Endothelial cell of umbilical vein (primary cell): ENCODE data around the gene IL20. TPM values are rescaled to one million over a fixed set of nuclear protein-coding genes. Genes with fewer than 3 reads are reported as not detected.

Source experiments
- BruUV-seq: library from RNA; stranded (reverse); fragments of 400-500 nt; replicated peaks from 2 replicates; lab custom pipeline; 2021; lab: Mats Ljungman, UMichigan
- CTCF ChIA-PET: fragments of 300-600, 350-600 bp; sonication (Branson Sonifier 250); formaldehyde crosslinking; loops from one replicate; lab custom pipeline; 2021; ENCODE audit warnings: antibody characterized with exemption, inconsistent platforms; lab: Charles Lee
- POLR2A ChIA-PET: fragments of 300-600, 350-600 bp; sonication (Branson Sonifier 250); formaldehyde crosslinking; loops from one replicate; lab custom pipeline; 2021; ENCODE audit warnings: antibody characterized with exemption, inconsistent platforms; lab: Charles Lee
- DNase-seq: peaks from one replicate; pipeline ENCODE4 v3.0.0-alpha.2; 2011; ENCODE audit warnings: low read depth, low spot score
- FAIRE-seq: peaks from 2 replicates; lab custom pipeline; 2011; peaks lifted over from hg19 to GRCh38; lab: Jason Lieb, UNC
- H2AFZ ChIP-seq: 2 replicates; pipeline ENCODE4 v1.6.0; 2012; ENCODE audit warnings: low read depth, low read length, control low read depth, inconsistent platforms
- H3K27ac ChIP-seq: 2 replicates; pipeline ENCODE4 v1.5.1; 2011; ENCODE audit warnings: low read depth, mild to moderate bottlenecking, control low read depth, low read length, moderate library complexity; ENCODE audit not compliant: insufficient read depth
- H3K27me3 ChIP-seq, 2 experiments: 2 replicates each; pipeline versions ENCODE4 v1.6.0 to v1.6.1; 2011; ENCODE audit warnings: low read length in 2 of 2, mixed read lengths in 1 of 2; ENCODE audit not compliant: control insufficient read depth in 2 of 2, insufficient read depth in 2 of 2
- H3K36me3 ChIP-seq, 2 experiments: 2 replicates in 1 of 2; 3 replicates in 1 of 2; pipeline ENCODE4 v1.5.1; 2011; ENCODE audit warnings: low read length in 2 of 2, mild to moderate bottlenecking in 1 of 2, moderate library complexity in 1 of 2; ENCODE audit not compliant: control insufficient read depth in 2 of 2, insufficient read depth in 2 of 2; ENCODE audit errors: extremely low read depth in 1 of 2
- H3K4me1 ChIP-seq: 3 replicates; pipeline ENCODE4 v1.5.1; 2011; ENCODE audit warnings: mild to moderate bottlenecking, low read length; ENCODE audit not compliant: control insufficient read depth, insufficient read depth; ENCODE audit errors: extremely low read depth
- H3K4me2 ChIP-seq: 2 replicates; pipeline ENCODE4 v1.6.1; 2011; ENCODE audit warnings: low read length, control low read depth, mixed read lengths; ENCODE audit not compliant: insufficient read depth
- H3K4me3 ChIP-seq, 3 experiments: fragments of 200-600 bp in 1 of 3; sonication (generic), shearing (Covaris generic) in 1 of 3; replicated peaks in 1 of 3; 2 replicates each; pipeline ENCODE4 v1.5.1; 2011 to 2016; ENCODE audit warnings: control low read depth in 3 of 3, low read length in 3 of 3, mild to moderate bottlenecking in 2 of 3, inconsistent platforms in 1 of 3, low read depth in 1 of 3, moderate library complexity in 1 of 3; ENCODE audit not compliant: insufficient read depth in 1 of 3
- H3K79me2 ChIP-seq: 2 replicates; pipeline ENCODE4 v1.6.0; 2012; ENCODE audit warnings: low read length, inconsistent platforms; ENCODE audit not compliant: control insufficient read depth, insufficient read depth
- H3K9ac ChIP-seq: replicated peaks from 2 replicates; pipeline ENCODE3; 2011; ENCODE audit warnings: low read length, control low read depth; ENCODE audit not compliant: insufficient read depth; ENCODE audit errors: extremely low read depth
- H3K9me1 ChIP-seq: replicated peaks from 3 replicates; pipeline ENCODE4 v1.6.0; 2011; ENCODE audit warnings: mild to moderate bottlenecking, low read length; ENCODE audit not compliant: control insufficient read depth, insufficient read depth; ENCODE audit errors: extremely low read depth
- H3K9me3 ChIP-seq: replicated peaks from 2 replicates; pipeline ENCODE4 v1.5.1; 2012; ENCODE audit warnings: low read length, inconsistent platforms; ENCODE audit not compliant: control insufficient read depth, insufficient read depth
- H4K20me1 ChIP-seq: replicated peaks from 2 replicates; pipeline ENCODE3; 2011; ENCODE audit warnings: mild to moderate bottlenecking, low read length; ENCODE audit not compliant: control insufficient read depth, insufficient read depth; ENCODE audit errors: extremely low read depth
- EZH2 ChIP-seq: IDR thresholded peaks from 2 replicates; pipeline ENCODE4 v1.6.1; 2012; ENCODE audit warnings: borderline replicate concordance, low read depth, mild to moderate bottlenecking, moderate library complexity, low read length, inconsistent platforms; ENCODE audit not compliant: severe bottlenecking
- FOS ChIP-seq: IDR thresholded peaks from 2 replicates; pipeline ENCODE4 v1.6.1; 2011; ENCODE audit warnings: mild to moderate bottlenecking, low read length, moderate library complexity, borderline replicate concordance; ENCODE audit not compliant: insufficient read depth
- GATA2 ChIP-seq: IDR thresholded peaks from 2 replicates; pipeline ENCODE4 v1.7.0; 2011; ENCODE audit warnings: low read depth, mild to moderate bottlenecking, moderate library complexity, mixed read lengths, low read length; ENCODE audit not compliant: insufficient read length, insufficient read depth
- JUN ChIP-seq: IDR thresholded peaks from 2 replicates; pipeline ENCODE4 v1.6.1; 2011; ENCODE audit warnings: borderline replicate concordance, low read depth; ENCODE audit not compliant: insufficient read length, insufficient read depth
- MAX ChIP-seq: IDR thresholded peaks from 2 replicates; pipeline ENCODE4 v1.6.1; 2011; ENCODE audit not compliant: insufficient read depth, insufficient read length
- MYC ChIP-seq: IDR thresholded peaks from one replicate; pipeline ENCODE4 v1.6.1; 2011; ENCODE audit warnings: mild to moderate bottlenecking, low read depth, low read length
- POLR2A ChIP-seq: IDR thresholded peaks from 2 replicates; pipeline ENCODE4 v1.6.1; 2012; ENCODE audit warnings: low read depth, mild to moderate bottlenecking, control low read depth, low read length
- POLR2AphosphoS5 ChIP-seq: IDR thresholded peaks from 2 replicates; pipeline ENCODE4 v1.6.1; 2012; ENCODE audit warnings: low read depth, mild to moderate bottlenecking, control low read depth, low read length, moderate library complexity; ENCODE audit not compliant: insufficient read depth
- dilution Hi-C: fragments of 300-500 bp; cut with MboI; formaldehyde crosslinking; loops from one replicate; pipeline ENCODE4 v1.15.0; 2019; ENCODE audit warnings: low sequenced_read_pairs; ENCODE audit not compliant: extremely low pct_ligation_motif_present
- intact Hi-C: fragments of 100-400 bp; cut with micrococcal nuclease; formaldehyde crosslinking; loops from one replicate; pipeline ENCODE4 v1.10.0; 2022
- polyA plus RNA-seq, 4 experiments: library from polyadenylated mRNA; depleted of rRNA in 3 of 4; stranded (reverse) in 3 of 4; unstranded in 1 of 4; fragments of >200 nt; gene quantifications; 2 replicates each; pipeline versions ENCODE4 v1.2.1 to v1.2.3, GENCODE V29; 2011 to 2012; ENCODE audit warnings: missing spikeins in 1 of 4
- total RNA-seq: library from RNA; stranded (reverse); gene quantifications from 2 replicates; pipeline ENCODE4 v1.2.3, GENCODE V29; 2021
- TF ChIP-seq, protein P1 (sequence below), 2 donors: IDR thresholded peaks; 1 replicate in 1 of 2; 2 replicates in 1 of 2; pipeline ENCODE4 v1.5.1; 2011; ENCODE audit warnings: low read length in 2 of 2, mild to moderate bottlenecking in 2 of 2, moderate library complexity in 2 of 2, control low read depth in 1 of 2, inconsistent platforms in 1 of 2, low read depth in 1 of 2; ENCODE audit not compliant: insufficient read depth in 1 of 2; ENCODE audit errors: extremely low read depth in 1 of 2

IL20 gene
- total and polyA plus RNA-seq, 2 donors (not counting 3 experiments of a cell fraction or from before 2014, with no cell fraction given) = not detected

- FAIRE-seq = no peak
- no peak overlapping the region for H3K4me2 ChIP-seq
- ChIA-PET POLR2A (no interaction called here), CTCF (no interaction called here)
- no peaks in the 10 kb centered on the region for H4K20me1 ChIP-seq
- H2AFZ ChIP-seq = no peak overlapping the region
- no TSS peak for BruUV-seq
- H3K9me3 ChIP-seq = no peaks in the 10 kb centered on the region
- H3K27ac ChIP-seq = no peak overlapping the region
- H3K27me3 ChIP-seq = peaks cover 0 to 2% of the 10 kb centered on the region in 2 experiments
- H3K4me3 ChIP-seq = no peak overlapping the region
- dilution Hi-C loops (no loop called here), intact Hi-C loops (no loop called here)
- no peaks in the 10 kb centered on the region for H3K79me2 ChIP-seq
- H3K36me3 ChIP-seq = no peaks in the 10 kb centered on the region
- no peak overlapping the region for H3K9ac ChIP-seq
- no peak for TF ChIP-seq MYC
- no peak for TF ChIP-seq EZH2
- no peak for TF ChIP-seq POLR2A
- TF ChIP-seq, protein P1, sequence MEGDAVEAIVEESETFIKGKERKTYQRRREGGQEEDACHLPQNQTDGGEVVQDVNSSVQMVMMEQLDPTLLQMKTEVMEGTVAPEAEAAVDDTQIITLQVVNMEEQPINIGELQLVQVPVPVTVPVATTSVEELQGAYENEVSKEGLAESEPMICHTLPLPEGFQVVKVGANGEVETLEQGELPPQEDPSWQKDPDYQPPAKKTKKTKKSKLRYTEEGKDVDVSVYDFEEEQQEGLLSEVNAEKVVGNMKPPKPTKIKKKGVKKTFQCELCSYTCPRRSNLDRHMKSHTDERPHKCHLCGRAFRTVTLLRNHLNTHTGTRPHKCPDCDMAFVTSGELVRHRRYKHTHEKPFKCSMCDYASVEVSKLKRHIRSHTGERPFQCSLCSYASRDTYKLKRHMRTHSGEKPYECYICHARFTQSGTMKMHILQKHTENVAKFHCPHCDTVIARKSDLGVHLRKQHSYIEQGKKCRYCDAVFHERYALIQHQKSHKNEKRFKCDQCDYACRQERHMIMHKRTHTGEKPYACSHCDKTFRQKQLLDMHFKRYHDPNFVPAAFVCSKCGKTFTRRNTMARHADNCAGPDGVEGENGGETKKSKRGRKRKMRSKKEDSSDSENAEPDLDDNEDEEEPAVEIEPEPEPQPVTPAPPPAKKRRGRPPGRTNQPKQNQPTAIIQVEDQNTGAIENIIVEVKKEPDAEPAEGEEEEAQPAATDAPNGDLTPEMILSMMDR (IDR thresholded peaks at IDR 0.05; ENCODE audit: extremely low read depth in 1 of 2, insufficient read depth in 1 of 2, low read depth in 1 of 2, low read length in 2 of 2) = no peak
- TF ChIP-seq MAX = no peak
- no peak for TF ChIP-seq FOS
- TF ChIP-seq POLR2AphosphoS5 = no peak
- TF ChIP-seq GATA2 = no peak
- TF ChIP-seq JUN = no peak
- DNase-seq = no peak
- no peaks in the 10 kb centered on the region for H3K4me1 ChIP-seq
- H3K9me1 ChIP-seq = no peaks in the 10 kb centered on the region
Measured at GRCh38 chr1:206878456-206878855, 13.0 kb downstream of the IL20 start.
